ENCODE results near the gene ARHGAP5.

ARHGAP5 gene

DNA sequence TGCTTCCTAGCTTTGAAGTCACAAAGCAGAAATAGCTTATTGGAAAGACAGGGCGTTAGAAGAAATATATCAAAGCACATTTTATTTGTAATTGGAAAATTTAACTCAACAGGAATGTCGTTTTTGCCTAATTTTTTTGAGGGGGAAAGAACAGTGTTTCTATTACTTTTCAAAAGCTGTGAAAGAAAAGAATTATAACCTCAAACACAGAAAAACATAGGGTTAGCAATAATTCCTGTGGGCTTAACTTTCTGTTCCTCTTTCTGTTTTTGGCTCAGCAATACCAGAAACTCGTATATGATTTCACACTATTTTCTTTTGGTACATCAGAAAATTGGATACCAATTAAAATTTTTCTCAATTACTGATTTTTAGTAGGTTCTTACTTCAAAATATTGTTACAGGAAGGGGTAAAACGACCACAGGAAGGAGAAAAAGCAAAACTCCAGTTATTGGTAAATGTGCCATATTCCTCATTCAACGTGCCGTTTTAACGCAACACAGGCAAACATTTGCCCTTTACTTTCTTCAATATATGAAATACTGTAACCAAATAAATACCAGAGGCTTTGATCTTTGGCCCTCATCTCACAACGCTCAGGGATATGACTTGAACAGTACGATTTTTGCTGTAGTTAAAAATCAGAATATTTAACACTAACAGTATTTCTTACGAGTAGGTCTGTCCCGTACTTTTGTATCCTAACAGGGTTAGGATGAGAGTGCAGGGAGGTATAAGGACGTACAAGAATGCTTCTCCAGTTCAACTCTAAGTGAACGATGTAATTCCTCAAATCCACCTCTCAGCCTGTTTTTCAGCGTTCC, 123.5 kb downstream of the ARHGAP5 start:
- no peak for FAIRE-seq
- DNase-seq (ENCODE audit: insufficient read length, low spot score): no peak
- no peak for TF ChIP-seq POLR2A (IDR thresholded peaks at IDR 0.05; ENCODE audit: low read depth, low read length)

DNA sequence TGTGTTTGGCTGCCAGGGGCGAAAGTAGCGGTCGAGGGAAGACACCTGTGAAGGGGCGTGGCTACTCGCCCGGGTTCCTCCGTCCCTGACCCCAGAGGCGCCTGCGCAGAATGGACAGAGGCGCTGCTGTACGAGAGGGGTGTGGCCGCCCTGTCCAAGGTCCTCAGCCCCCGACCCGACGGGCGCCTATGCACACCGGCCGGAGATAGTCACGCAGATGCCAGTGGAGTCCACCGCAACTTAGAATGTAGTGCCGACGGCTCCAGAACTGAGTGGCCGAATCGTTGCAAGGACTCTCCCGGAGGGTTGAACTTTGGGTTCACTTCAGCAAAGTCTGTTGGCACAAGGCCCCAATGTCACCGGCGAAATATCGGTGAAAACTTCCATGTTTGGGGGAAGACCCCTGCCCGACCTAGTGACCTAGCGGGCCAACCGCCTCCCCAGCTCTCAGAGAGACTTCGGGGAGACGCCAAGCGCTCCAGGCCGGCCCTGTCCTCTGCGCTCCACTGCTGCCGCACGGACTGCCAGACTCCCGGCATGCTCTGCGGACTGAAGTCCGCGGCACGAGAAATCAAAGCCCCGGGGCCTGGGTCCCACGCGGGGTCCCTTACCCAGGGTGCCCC, 124.2 kb downstream of the ARHGAP5 start:
- peak; percentile 79 for FAIRE-seq
- TF ChIP-seq POLR2A (IDR thresholded peaks at IDR 0.05; ENCODE audit: low read depth, low read length): no peak
- peak; percentile 40 for DNase-seq (ENCODE audit: insufficient read length, low spot score)

DNA sequence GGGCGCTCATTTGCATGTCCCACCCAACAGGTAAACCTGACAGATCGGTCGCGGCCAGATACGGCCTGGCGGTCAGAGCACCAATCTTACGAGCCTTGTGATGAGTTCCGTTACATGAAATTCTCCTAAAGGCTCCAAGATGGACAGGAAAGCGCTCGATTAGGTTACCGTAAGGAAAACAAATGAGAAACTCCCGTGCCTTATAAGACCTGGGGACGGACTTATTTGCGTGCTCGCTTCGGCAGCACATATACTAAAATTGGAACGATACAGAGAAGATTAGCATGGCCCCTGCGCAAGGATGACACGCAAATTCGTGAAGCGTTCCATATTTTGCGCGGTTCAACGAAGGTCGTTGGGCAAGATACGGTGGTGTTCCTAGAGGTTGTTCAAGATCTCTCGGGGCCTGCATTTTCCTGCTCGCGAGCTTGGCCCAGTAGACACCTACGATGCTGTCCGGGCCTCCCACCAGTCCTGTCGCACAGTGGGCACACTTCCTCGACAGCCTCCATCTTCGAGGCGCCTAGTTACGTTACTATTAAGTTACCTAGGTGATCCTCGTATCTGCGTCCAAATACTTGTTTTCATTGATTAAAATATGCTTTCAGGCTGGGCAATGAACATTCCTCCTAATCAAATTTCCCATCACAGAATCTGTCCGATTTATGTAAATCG, 124.8 kb downstream of the ARHGAP5 start, which contains the start of gene RNU6-7:
Gene RNU6-7, plus strand, starts transcription at position 230 of the 675 bp plus-strand sequence.
- FAIRE-seq (no peak), DNase-seq (ENCODE audit: insufficient read length, low spot score) (no peak)
- no peak for TF ChIP-seq POLR2A (IDR thresholded peaks at IDR 0.05; ENCODE audit: low read depth, low read length)

DNA sequence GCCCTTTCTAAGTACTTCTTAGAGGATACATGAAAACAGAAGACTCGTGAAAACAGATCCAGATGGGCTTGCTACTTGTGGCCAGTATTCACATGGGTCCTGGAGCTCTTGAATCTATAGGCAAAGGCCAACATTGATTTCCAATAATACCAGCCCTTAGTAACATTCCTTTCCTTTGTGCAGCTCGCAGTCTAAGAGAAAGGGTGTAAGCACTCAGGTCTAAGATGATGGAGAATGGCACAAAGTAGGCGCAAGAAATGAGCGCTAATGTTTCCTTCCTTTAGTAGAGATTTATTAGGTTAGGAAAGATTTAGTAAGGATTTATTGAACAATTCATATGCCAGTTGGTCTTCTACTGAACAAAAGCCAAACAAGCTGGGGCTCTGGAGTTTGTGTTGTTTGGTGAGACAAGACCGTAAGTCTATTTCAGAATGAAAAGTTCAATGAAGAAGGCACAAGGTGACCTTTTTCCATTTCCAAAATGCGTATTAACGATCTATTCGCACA, 125.4 kb downstream of the ARHGAP5 start:
- DNase-seq (ENCODE audit: insufficient read length, low spot score) (no peak), FAIRE-seq (no peak)
- no peak for TF ChIP-seq POLR2A (IDR thresholded peaks at IDR 0.05; ENCODE audit: low read depth, low read length)

DNA sequence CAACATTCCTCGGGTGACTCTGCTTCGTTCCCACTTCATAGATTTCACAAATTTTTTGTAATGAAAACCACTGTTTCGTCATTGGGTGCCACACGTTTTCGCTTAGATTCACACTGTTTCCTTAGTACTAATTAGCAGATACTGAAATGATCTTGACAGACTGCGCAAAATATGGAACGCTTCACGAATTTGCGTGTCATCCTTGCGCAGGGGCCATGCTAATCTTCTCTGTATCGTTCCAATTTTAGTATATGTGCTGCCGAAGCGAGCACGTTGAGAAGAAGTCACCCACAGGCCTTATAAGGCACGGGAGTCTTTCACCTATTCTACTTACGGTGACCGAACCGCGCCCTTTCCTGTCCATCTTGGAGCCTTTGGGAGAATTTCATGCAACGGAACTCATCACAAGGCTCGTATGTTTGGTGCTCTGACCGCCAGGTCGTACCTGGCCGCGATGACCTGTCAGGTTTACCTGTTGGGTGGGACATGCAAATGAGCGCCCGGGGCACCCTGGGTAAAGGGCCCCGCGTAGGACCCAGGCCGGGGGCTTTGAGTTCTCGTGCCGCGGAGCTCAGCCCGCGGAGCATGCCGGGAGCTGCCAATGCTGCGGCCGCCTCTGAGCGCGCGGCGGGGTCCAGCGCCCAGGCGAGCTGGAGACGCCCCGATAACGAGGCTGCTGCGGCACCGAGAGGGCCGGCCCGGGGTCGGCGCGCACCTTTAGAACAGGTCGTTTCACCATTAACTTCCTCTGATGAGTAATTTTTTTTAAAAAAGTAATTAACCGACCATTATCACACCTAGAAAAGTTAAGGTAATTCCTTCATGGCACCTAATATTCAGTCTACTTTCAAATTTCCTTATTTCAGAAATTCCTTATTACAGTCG, 126.1 kb downstream of the ARHGAP5 start, which contains the start of gene RNU6-8:
Gene RNU6-8, minus strand, starts transcription at position 272 of the 885 bp plus-strand sequence.
- FAIRE-seq: peak; percentile 91
- DNase-seq (ENCODE audit: insufficient read length, low spot score): peak; percentile 57
- TF ChIP-seq POLR2A (IDR thresholded peaks at IDR 0.05; ENCODE audit: low read depth, low read length): no peak

DNA sequence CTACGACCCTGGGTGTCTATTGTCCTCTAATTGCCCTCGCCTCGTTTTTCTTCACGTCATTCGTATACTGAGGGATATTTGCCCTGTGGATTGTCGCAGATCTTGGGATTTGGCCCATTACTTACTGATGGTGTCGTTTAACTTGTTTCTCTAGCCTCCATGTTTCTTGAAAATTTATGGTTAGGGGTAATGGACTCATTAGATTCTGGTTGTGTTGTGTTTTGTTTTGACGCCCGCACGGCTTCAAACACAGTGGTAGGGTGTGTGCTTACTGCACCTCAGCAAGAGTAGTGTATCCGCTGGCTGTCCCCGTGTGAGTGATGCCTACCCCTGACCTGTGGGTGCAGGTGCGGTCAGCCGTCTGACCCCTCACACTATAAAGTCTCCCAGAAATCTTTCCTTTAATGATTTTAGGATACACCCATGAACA, 126.8 kb downstream of the ARHGAP5 start:
- TF ChIP-seq POLR2A (IDR thresholded peaks at IDR 0.05; ENCODE audit: low read depth, low read length): no peak
- FAIRE-seq (no peak), DNase-seq (ENCODE audit: insufficient read length, low spot score) (no peak)

DNA sequence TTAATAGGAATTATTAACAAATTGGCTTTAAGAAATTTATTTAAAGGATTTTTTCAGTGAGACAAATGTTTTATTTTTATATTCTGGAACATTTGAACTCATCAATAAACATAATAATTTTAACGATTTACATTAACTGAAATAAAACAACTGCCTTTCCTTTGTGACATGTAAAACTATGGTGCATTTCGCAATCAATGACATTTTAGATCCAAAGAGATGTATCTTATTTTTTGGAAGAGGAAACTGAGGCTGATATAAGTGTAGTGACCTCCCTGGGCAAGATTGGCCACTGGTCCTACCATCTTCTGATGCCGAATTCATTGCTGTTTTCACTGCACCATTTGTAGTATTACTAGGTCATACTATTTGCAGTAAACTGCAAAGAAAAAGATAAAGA, 128.4 kb downstream of the ARHGAP5 start:
- FAIRE-seq: no peak
- DNase-seq (ENCODE audit: insufficient read length, low spot score): no peak

DNA sequence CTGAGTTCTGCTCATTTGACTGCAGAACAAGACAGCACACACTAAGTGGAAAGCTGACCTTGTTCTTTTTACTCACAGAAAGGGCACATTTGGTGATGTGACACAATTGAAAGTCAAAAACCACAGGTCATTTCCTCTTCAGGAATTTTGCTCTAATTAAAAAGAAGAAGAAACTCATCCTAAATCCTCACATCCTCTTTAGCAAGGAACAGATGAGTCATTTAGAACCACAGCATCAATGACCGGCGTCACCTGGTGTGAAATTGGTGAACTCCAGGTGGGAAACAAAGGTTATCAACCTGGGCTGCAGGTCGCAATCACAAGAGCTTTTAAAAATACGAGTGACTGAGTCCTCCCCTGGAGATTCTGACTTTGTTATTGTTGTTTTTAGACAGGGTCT, 128.9 kb downstream of the ARHGAP5 start:
- FAIRE-seq: no peak
- TF ChIP-seq POLR2A (IDR thresholded peaks at IDR 0.05; ENCODE audit: low read depth, low read length): no peak
- DNase-seq (ENCODE audit: insufficient read length, low spot score): no peak

More for the DNA sequence above, 128.4 kb downstream of the ARHGAP5 start:
- no peak for TF ChIP-seq POLR2A (IDR thresholded peaks at IDR 0.05; ENCODE audit: low read depth, low read length)

DNA sequence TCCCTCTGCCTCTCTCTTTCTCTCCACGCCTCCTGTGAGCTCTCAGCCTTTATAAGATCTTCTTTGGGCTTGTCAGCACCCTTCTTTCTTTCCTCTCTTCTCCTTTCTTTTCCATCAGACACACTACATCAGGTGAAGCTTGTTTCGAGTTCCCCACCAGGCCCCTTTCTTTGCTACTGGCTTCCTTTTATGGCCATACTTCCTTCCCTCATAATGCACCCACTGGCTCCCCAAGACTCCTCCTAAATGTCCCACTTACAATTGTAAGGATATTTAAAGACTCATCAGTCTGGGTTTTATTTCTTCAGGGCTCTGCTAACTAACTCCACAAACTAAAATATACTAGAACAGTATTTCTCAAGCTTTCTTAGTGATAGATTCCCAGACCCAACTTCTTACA, 129.4 kb downstream of the ARHGAP5 start:
- DNase-seq (ENCODE audit: insufficient read length, low spot score) (no peak), FAIRE-seq (no peak)
- TF ChIP-seq POLR2A (IDR thresholded peaks at IDR 0.05; ENCODE audit: low read depth, low read length): no peak

DNA sequence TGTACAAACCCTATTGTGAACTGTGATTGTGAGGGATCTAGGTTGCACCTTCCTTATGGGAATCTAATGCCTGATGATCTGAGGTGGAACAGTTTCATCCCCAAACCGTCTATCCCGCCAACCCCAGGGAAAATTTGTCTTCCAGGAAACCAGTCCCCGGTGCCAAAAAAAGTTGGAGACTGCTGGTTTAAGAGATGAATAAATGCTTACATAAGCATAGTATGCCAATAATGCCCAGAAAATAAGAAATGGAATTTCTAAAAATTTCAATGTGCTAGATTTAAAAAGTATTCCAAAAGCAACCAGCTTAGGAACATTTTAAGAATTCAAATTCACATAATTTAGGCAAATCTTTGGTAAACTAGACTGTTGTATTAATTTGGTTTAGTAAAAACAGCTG, 131.4 kb downstream of the ARHGAP5 start:
- DNase-seq (ENCODE audit: insufficient read length, low spot score) (no peak), FAIRE-seq (no peak)
- no peak for TF ChIP-seq POLR2A (IDR thresholded peaks at IDR 0.05; ENCODE audit: low read depth, low read length)

Data from H54 (cell line).